Keratinocyte (primary cell): Measurements from ENCODE around the gene POLE. TPM values are rescaled to one million over a fixed set of nuclear protein-coding genes. Genes with fewer than 3 reads are reported as not detected.

Source experiments
- DNase-seq: peaks from one replicate; pipeline ENCODE4 v3.0.0-alpha.2; 2011; ENCODE audit warnings: low read depth, missing footprints, low spot score
- FAIRE-seq: peaks from 2 replicates; lab custom pipeline; 2011; peaks lifted over from hg19 to GRCh38; lab: Jason Lieb, UNC
- H2AFZ ChIP-seq: 2 replicates; pipeline ENCODE4 v1.6.0; 2012; ENCODE audit warnings: low read length, control low read depth, inconsistent platforms; ENCODE audit not compliant: control insufficient read depth
- H3K27ac ChIP-seq: 2 replicates; pipeline ENCODE4 v1.5.1; 2011; ENCODE audit warnings: low read length; ENCODE audit not compliant: control insufficient read depth, insufficient read depth
- H3K27me3 ChIP-seq: 3 replicates; pipeline ENCODE4 v1.6.0; 2011; ENCODE audit warnings: low read length; ENCODE audit not compliant: control insufficient read depth, insufficient read depth; ENCODE audit errors: extremely low read depth
- H3K36me3 ChIP-seq, 2 experiments: 2 replicates in 1 of 2; 3 replicates in 1 of 2; pipeline ENCODE4 v1.5.1; 2011; ENCODE audit warnings: low read length in 2 of 2, mild to moderate bottlenecking in 1 of 2; ENCODE audit not compliant: control insufficient read depth in 2 of 2, insufficient read depth in 2 of 2; ENCODE audit errors: extremely low read depth in 1 of 2
- H3K4me1 ChIP-seq: 3 replicates; pipeline ENCODE4 v1.5.1; 2011; ENCODE audit warnings: low read length; ENCODE audit not compliant: control insufficient read depth, insufficient read depth; ENCODE audit errors: extremely low read depth
- H3K4me2 ChIP-seq: 3 replicates; pipeline ENCODE4 v1.6.0; 2011; ENCODE audit warnings: low read depth, low read length; ENCODE audit not compliant: control insufficient read depth, insufficient read depth; ENCODE audit errors: extremely low read depth
- H3K4me3 ChIP-seq, 3 experiments: fragments of 200-600 bp in 1 of 3; sonication (generic) in 1 of 3; 2 replicates in 2 of 3; 3 replicates in 1 of 3; pipeline ENCODE4 v1.5.1; 2011 to 2016; ENCODE audit warnings: low read length in 3 of 3, mild to moderate bottlenecking in 3 of 3, control low read depth in 2 of 3, inconsistent platforms in 1 of 3, low read depth in 1 of 3, mixed read lengths in 1 of 3, mixed run types in 1 of 3, moderate library complexity in 1 of 3; ENCODE audit not compliant: control insufficient read depth in 2 of 3, insufficient read depth in 2 of 3; ENCODE audit errors: extremely low read depth in 1 of 3
- H3K79me2 ChIP-seq: 2 replicates; pipeline ENCODE4 v1.6.0; 2012; ENCODE audit warnings: low read length; ENCODE audit not compliant: control insufficient read depth, insufficient read depth
- H3K9ac ChIP-seq: 3 replicates; pipeline ENCODE4 v1.6.0; 2011; ENCODE audit warnings: low read length; ENCODE audit not compliant: control insufficient read depth, insufficient read depth; ENCODE audit errors: extremely low read depth
- H3K9me1 ChIP-seq: 3 replicates; pipeline ENCODE4 v1.6.0; 2011; ENCODE audit warnings: low read length; ENCODE audit not compliant: control insufficient read depth, insufficient read depth; ENCODE audit errors: extremely low read depth
- H3K9me3 ChIP-seq: 2 replicates; pipeline ENCODE4 v1.5.1; 2012; ENCODE audit warnings: low read depth, low read length; ENCODE audit not compliant: control insufficient read depth
- H4K20me1 ChIP-seq: 3 replicates; pipeline ENCODE4 v1.6.0; 2011; ENCODE audit warnings: low read length; ENCODE audit not compliant: control insufficient read depth, insufficient read depth; ENCODE audit errors: extremely low read depth
- CTCF ChIP-seq, 3 experiments: IDR thresholded peaks in 1 of 3; conservative IDR thresholded peaks in 1 of 3; optimal IDR thresholded peaks in 1 of 3; 2 replicates in 2 of 3; 3 replicates in 1 of 3; pipeline versions ENCODE3 to v1.5.1; 2011; ENCODE audit warnings: low read length in 3 of 3, mild to moderate bottlenecking in 3 of 3, moderate library complexity in 2 of 3, control low read depth in 1 of 3, inconsistent platforms in 1 of 3; ENCODE audit not compliant: insufficient read depth in 2 of 3; ENCODE audit errors: extremely low read depth in 1 of 3
- EZH2 ChIP-seq: IDR thresholded peaks from one replicate; pipeline ENCODE4 v1.6.1; 2012; ENCODE audit warnings: inconsistent platforms, mild to moderate bottlenecking, low read length, moderate library complexity
- dilution Hi-C: fragments of 300-500 bp; cut with MboI; formaldehyde crosslinking; loops from one replicate; pipeline ENCODE4 v1.7.0; 2020; ENCODE audit warnings: low sequenced_read_pairs; ENCODE audit not compliant: extremely low pct_ligation_motif_present
- polyA plus RNA-seq, 5 experiments: library from polyadenylated mRNA; depleted of rRNA in 3 of 5; stranded (reverse) in 3 of 5; stranded (forward) in 1 of 5; unstranded in 1 of 5; fragments of >200 nt; gene quantifications; 1 replicate in 1 of 5; 2 replicates in 3 of 5; 3 replicates in 1 of 5; pipeline versions ENCODE4 v1.2.1 to v1.2.3, GENCODE V29; 2011 to 2012; ENCODE audit warnings: missing spikeins in 2 of 5, low read depth in 1 of 5, low replicate concordance in 1 of 5

POLE gene
- polyA plus RNA-seq, 1 donor (not counting 4 experiments of a cell fraction or from before 2014, with no cell fraction given): 14.8 TPM

GRCh38 chr12:132719141-132719953, 32.2 kb upstream of the POLE start:
- H3K9me1 ChIP-seq: no peaks in the 10 kb centered on the region
- TF ChIP-seq CTCF (optimal IDR thresholded peaks at IDR 0.05 in 1 of 3, IDR thresholded peaks at IDR 0.05 in 1 of 3, conservative IDR thresholded peaks at IDR 0.05 in 1 of 3; ENCODE audit: extremely low read depth in 1 of 3, insufficient read depth in 2 of 3, low read length in 3 of 3) (no peak), EZH2 (no peak)
- H3K4me1 ChIP-seq: no peaks in the 10 kb centered on the region
- H3K4me2 ChIP-seq: no peak overlapping the region
- FAIRE-seq (no peak), DNase-seq (no peak)
- H4K20me1 ChIP-seq: peaks cover 12% of the 10 kb centered on the region
- no peak overlapping the region for H2AFZ ChIP-seq
- dilution Hi-C loops: no loop called here
- H3K27me3 ChIP-seq: no peaks in the 10 kb centered on the region
- H3K79me2 ChIP-seq: peaks cover 36% of the 10 kb centered on the region
- peaks cover 20 to 50% of the 10 kb centered on the region in 2 experiments for H3K36me3 ChIP-seq
- H3K9me3 ChIP-seq: no peaks in the 10 kb centered on the region
- no peak overlapping the region for H3K27ac ChIP-seq
- no peak overlapping the region for H3K9ac ChIP-seq
- no peak overlapping the region for H3K4me3 ChIP-seq

GRCh38 chr12:132718644-132719043, 31.5 kb upstream of the POLE start:
- dilution Hi-C loops: no loop called here
- H3K4me2 ChIP-seq: no peak overlapping the region
- H3K9ac ChIP-seq: no peak overlapping the region
- H3K27ac ChIP-seq: no peak overlapping the region
- H3K4me3 ChIP-seq: no peak overlapping the region
- no peak for TF ChIP-seq CTCF (optimal IDR thresholded peaks at IDR 0.05 in 1 of 3, IDR thresholded peaks at IDR 0.05 in 1 of 3, conservative IDR thresholded peaks at IDR 0.05 in 1 of 3; ENCODE audit: extremely low read depth in 1 of 3, insufficient read depth in 2 of 3, low read length in 3 of 3)
- no peak for TF ChIP-seq EZH2
- H3K36me3 ChIP-seq: peaks cover 19 to 49% of the 10 kb centered on the region in 2 experiments
- FAIRE-seq (no peak), DNase-seq (no peak)
- no peaks in the 10 kb centered on the region for H3K9me3 ChIP-seq
- no peaks in the 10 kb centered on the region for H3K9me1 ChIP-seq
- H2AFZ ChIP-seq: no peak overlapping the region
- no peaks in the 10 kb centered on the region for H3K27me3 ChIP-seq
- H4K20me1 ChIP-seq: peaks cover 11% of the 10 kb centered on the region
- no peaks in the 10 kb centered on the region for H3K4me1 ChIP-seq
- H3K79me2 ChIP-seq: peaks cover 37% of the 10 kb centered on the region
